H1 (cell line): Measurements from ENCODE around the gene DBNDD1. TPM values are rescaled to one million over a fixed set of nuclear protein-coding genes. Genes with fewer than 3 reads are reported as not detected.

Source experiments
- polyA plus RNA-seq, 7 experiments: library from polyadenylated mRNA; depleted of rRNA in 3 of 7; stranded (reverse) in 5 of 7; unstranded in 2 of 7; fragments of >200 nt in 5 of 7; fragments of 200-250 nt in 2 of 7; gene quantifications; 1 replicate in 5 of 7; 2 replicates in 1 of 7; 4 replicates in 1 of 7; pipeline versions ENCODE4 v1.2.1 to v1.2.3, GENCODE V29; 2011 to 2013; ENCODE audit warnings: missing spikeins in 2 of 7, mixed read lengths in 2 of 7
- total RNA-seq: library from RNA; stranded (reverse); fragmentation: NEBNext Ultra II Directional; extraction: Animal tissue kit (Norgen Biotek cat#: 25700); gene quantifications from 2 replicates; pipeline ENCODE4 v1.2.1, GENCODE V29; 2021

Gene DBNDD1
- total and polyA plus RNA-seq, 2 of the 8 experiments (the other 6 are each of a cell fraction or from before 2014, with no cell fraction given) = 69.9 to 92.6 TPM

Other genes with a start within 250 kb of the DBNDD1 start
- 78.5 and 85.9 TPM in 2 replicates for gene FANCA, start 202.8 kb downstream of the DBNDD1 start, total RNA-seq
- 75.9 and 96.9 TPM in 2 replicates for gene FANCA, start 202.8 kb downstream of the DBNDD1 start, polyA plus RNA-seq (2011; rRNA removed)
- gene SPIRE2, start 191.0 kb downstream of the DBNDD1 start, total RNA-seq = 12.2 and 15.4 TPM in 2 replicates
- gene SPIRE2, start 191.0 kb downstream of the DBNDD1 start, polyA plus RNA-seq (2011; rRNA removed) = 7.4 and 10.2 TPM in 2 replicates
- gene TCF25, start 145.9 kb downstream of the DBNDD1 start, total RNA-seq = 92.2 and 102 TPM in 2 replicates
- gene TCF25, start 145.9 kb downstream of the DBNDD1 start, polyA plus RNA-seq (2011; rRNA removed) = 78.1 and 102 TPM in 2 replicates
- 2.0 and 2.2 TPM in 2 replicates for gene MC1R, start 100.6 kb downstream of the DBNDD1 start, total RNA-seq
- gene MC1R, start 100.6 kb downstream of the DBNDD1 start, polyA plus RNA-seq (2011; rRNA removed) = 2.9 and 4.3 TPM in 2 replicates
- gene TUBB3, start 96.1 kb downstream of the DBNDD1 start, total RNA-seq = 275 and 292 TPM in 2 replicates
- gene TUBB3, start 96.1 kb downstream of the DBNDD1 start, polyA plus RNA-seq (2011; rRNA removed) = 393 and 420 TPM in 2 replicates
- gene DEF8, start 70.7 kb downstream of the DBNDD1 start, total RNA-seq = 48.3 and 53.0 TPM in 2 replicates
- gene DEF8, start 70.7 kb downstream of the DBNDD1 start, polyA plus RNA-seq (2011; rRNA removed) = 110 and 155 TPM in 2 replicates
- gene PRDM7, start 57.9 kb upstream of the DBNDD1 start, total RNA-seq = not detected in 2 replicates
- gene PRDM7, start 57.9 kb upstream of the DBNDD1 start, polyA plus RNA-seq (2011; rRNA removed) = 0.02 TPM in 1 of 2 replicates, not detected in the other